Smooth muscle cell (in vitro differentiated cells): Measurements from ENCODE around the gene CPVL. TPM values are rescaled to one million over a fixed set of nuclear protein-coding genes. Genes with fewer than 3 reads are reported as not detected.

Source experiments
- DNase-seq: peaks from one replicate; lab custom pipeline; 2025; ENCODE audit not compliant: unreplicated experiment; lab: John Stamatoyannopoulos, UW
- H2AFZ ChIP-seq: fragments of 200-600 bp; sonication (generic); 2 replicates; pipeline ENCODE4 v1.6.0; 2016; ENCODE audit warnings: antibody characterized with exemption, low read depth, mild to moderate bottlenecking
- H3F3A ChIP-seq: fragments of 200-600 bp; sonication (generic); 2 replicates; pipeline ENCODE4 v1.6.0; 2017; ENCODE audit warnings: antibody characterized with exemption, low read depth
- H3K27ac ChIP-seq: fragments of 200-600 bp; sonication (generic); 2 replicates; pipeline ENCODE4 v1.5.1; 2016; ENCODE audit warnings: low read depth, mild to moderate bottlenecking
- H3K27me3 ChIP-seq: fragments of 200-600 bp; sonication (generic); 2 replicates; pipeline ENCODE4 v1.6.1; 2016; ENCODE audit warnings: low read depth, mild to moderate bottlenecking
- H3K36me3 ChIP-seq: fragments of 200-600 bp; sonication (generic); 2 replicates; pipeline ENCODE4 v1.5.1; 2016; ENCODE audit warnings: low read depth
- H3K4me1 ChIP-seq: fragments of 200-600 bp; sonication (generic); 2 replicates; pipeline ENCODE4 v1.5.1; 2016; ENCODE audit warnings: low read depth
- H3K4me2 ChIP-seq: fragments of 200-600 bp; sonication (generic); 2 replicates; pipeline ENCODE4 v1.6.0; 2016; ENCODE audit warnings: mild to moderate bottlenecking
- H3K4me3 ChIP-seq: fragments of 200-600 bp; sonication (generic); 2 replicates; pipeline ENCODE4 v1.5.1; 2016; ENCODE audit warnings: mild to moderate bottlenecking
- H3K79me2 ChIP-seq: fragments of 200-600 bp; sonication (generic); 2 replicates; pipeline ENCODE4 v1.6.0; 2016; ENCODE audit warnings: low read depth, mild to moderate bottlenecking
- H3K9ac ChIP-seq: fragments of 200-600 bp; sonication (generic); 2 replicates; pipeline ENCODE4 v1.6.0; 2016; ENCODE audit warnings: low read depth
- H3K9me3 ChIP-seq: fragments of 200-600 bp; sonication (generic); replicated peaks from 2 replicates; pipeline ENCODE4 v1.5.1; 2016; ENCODE audit warnings: low read depth
- H4K20me1 ChIP-seq: fragments of 200-600 bp; sonication (generic); 2 replicates; pipeline ENCODE4 v1.6.0; 2016; ENCODE audit warnings: low read depth
- WGBS: methylation state at CpG from one replicate; pipeline ENCODE4 v1.1.7; 2016; ENCODE audit warnings: low lambda C conversion rate; 5-methylcytosine and 5-hydroxymethylcytosine counted together
- polyA plus RNA-seq: library from polyadenylated mRNA; unstranded; fragments of >200 nt; fragmentation: Nextera tagmentation; extraction: Ambion mirVana; gene quantifications from 2 replicates; pipeline ENCODE4 v1.2.1, GENCODE V29; 2016
- total RNA-seq: library from RNA; depleted of rRNA; stranded (reverse); fragments of >200 nt; gene quantifications from 2 replicates; pipeline ENCODE4 v1.2.3, GENCODE V29; 2014
- TF ChIP-seq, protein P1 (sequence below): fragments of 200-600 bp; sonication (generic); IDR thresholded peaks from 2 replicates; pipeline ENCODE4 v1.5.1; 2017; ENCODE audit warnings: borderline replicate concordance, mild to moderate bottlenecking, antibody characterized with exemption; ENCODE audit not compliant: insufficient read depth, poor library complexity, severe bottlenecking

The CPVL gene
- total and polyA plus RNA-seq, 2 experiments from 2014 or later = 7.2 to 29.8 TPM

GRCh38 chr7:28998105-28998504, 148.2 kb downstream of the CPVL start:
- no peaks in the 10 kb centered on the region for H3K36me3 ChIP-seq
- H2AFZ ChIP-seq = peak overlapping the region; percentile 72
- TF ChIP-seq, protein P1, sequence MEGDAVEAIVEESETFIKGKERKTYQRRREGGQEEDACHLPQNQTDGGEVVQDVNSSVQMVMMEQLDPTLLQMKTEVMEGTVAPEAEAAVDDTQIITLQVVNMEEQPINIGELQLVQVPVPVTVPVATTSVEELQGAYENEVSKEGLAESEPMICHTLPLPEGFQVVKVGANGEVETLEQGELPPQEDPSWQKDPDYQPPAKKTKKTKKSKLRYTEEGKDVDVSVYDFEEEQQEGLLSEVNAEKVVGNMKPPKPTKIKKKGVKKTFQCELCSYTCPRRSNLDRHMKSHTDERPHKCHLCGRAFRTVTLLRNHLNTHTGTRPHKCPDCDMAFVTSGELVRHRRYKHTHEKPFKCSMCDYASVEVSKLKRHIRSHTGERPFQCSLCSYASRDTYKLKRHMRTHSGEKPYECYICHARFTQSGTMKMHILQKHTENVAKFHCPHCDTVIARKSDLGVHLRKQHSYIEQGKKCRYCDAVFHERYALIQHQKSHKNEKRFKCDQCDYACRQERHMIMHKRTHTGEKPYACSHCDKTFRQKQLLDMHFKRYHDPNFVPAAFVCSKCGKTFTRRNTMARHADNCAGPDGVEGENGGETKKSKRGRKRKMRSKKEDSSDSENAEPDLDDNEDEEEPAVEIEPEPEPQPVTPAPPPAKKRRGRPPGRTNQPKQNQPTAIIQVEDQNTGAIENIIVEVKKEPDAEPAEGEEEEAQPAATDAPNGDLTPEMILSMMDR = no peak
- no peaks in the 10 kb centered on the region for H3K9me3 ChIP-seq
- H3K4me1 ChIP-seq = peaks cover 25% of the 10 kb centered on the region
- H3K79me2 ChIP-seq = no peaks in the 10 kb centered on the region
- 19% methylated on average over 4 of the region's 4 CpGs for WGBS
- H4K20me1 ChIP-seq = no peaks in the 10 kb centered on the region
- H3K27me3 ChIP-seq = no peaks in the 10 kb centered on the region
- no peak overlapping the region for H3K9ac ChIP-seq
- H3K4me3 ChIP-seq = no peak overlapping the region
- H3K27ac ChIP-seq = no peak overlapping the region
- no peak for DNase-seq
- H3F3A ChIP-seq = no peaks in the 10 kb centered on the region
- peak overlapping the region; percentile 65 for H3K4me2 ChIP-seq

DNA sequence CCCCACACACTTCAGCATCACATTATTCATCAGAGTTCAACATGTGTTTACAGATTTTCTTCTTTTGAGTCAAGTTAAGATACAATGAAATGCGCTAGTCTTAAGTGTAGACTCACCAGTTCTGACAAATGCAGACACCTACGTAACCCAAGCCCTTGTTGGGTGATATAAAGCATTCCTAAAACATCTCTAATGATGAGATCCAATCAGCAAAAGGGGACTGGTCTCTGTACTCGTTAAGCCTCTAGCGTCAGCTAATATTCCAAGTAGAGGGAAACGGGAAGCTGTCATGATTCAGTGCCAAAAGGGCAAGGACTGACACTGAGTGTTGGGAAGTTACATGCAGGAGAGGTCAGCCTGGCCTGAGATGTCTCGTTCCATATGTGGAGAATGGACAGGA, 149.5 kb downstream of the CPVL start:
- H3K79me2 ChIP-seq = no peaks in the 10 kb centered on the region
- no peaks in the 10 kb centered on the region for H3K9me3 ChIP-seq
- TF ChIP-seq, protein P1 = no peak
- no peaks in the 10 kb centered on the region for H3F3A ChIP-seq
- 41% methylated on average over 6 of the region's 6 CpGs for WGBS
- no peak overlapping the region for H3K4me3 ChIP-seq
- H3K27ac ChIP-seq = no peak overlapping the region
- H3K4me1 ChIP-seq = peaks cover 19% of the 10 kb centered on the region
- no peak for DNase-seq
- no peak overlapping the region for H3K4me2 ChIP-seq
- H4K20me1 ChIP-seq = no peaks in the 10 kb centered on the region
- H2AFZ ChIP-seq = no peak overlapping the region
- H3K9ac ChIP-seq = no peak overlapping the region
- H3K36me3 ChIP-seq = no peaks in the 10 kb centered on the region
- H3K27me3 ChIP-seq = no peaks in the 10 kb centered on the region

DNA sequence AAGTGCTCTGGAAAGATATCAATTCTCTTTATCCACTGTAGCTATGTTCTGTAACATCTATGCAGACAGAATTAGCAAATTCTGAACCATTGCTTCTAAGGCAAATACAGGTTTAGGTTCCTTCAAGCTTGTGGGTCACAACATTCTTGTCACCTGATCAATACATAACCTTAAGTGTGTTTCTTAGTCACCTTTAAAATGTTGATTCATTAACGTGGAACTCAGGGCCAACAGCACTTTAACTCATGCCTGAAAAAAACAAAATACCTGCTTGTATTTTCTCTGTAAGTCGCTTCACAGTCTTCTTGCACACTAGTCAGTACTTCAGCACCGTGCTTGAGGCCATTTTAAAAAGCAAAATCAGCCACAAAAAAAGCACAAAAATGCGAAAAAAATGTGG, 153.0 kb downstream of the CPVL start:
- H3F3A ChIP-seq = peaks cover 1% of the 10 kb centered on the region
- TF ChIP-seq, protein P1 = no peak

DNA sequence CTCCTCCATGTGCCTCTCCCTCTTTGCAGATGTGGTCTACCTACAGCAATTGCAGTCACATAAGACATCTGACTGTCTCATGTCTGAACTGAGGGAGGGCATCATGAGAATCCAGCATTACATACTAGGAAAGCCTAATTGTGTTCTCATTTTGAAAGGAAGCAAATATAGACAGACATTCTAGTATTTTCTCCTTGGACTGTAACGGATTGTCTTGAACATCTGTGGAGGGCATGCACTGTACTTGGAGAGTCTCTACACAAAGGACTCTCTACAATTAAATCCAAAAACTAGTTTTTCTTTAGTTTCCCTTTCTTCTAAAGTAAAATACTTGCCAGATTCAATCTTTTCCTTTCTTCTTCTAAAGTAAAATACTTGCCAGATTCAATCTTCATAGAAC, 153.5 kb downstream of the CPVL start:
- Histone ChIP-seq H3K27ac (no peak overlapping the region), H3K36me3 (no peaks in the 10 kb centered on the region), H3K4me3 (no peak overlapping the region), H3K9me3 (no peaks in the 10 kb centered on the region), H4K20me1 (no peaks in the 10 kb centered on the region), H3K4me2 (no peak overlapping the region), H3K9ac (no peak overlapping the region), H3F3A (peaks cover 6% of the 10 kb centered on the region), H3K27me3 (no peaks in the 10 kb centered on the region), H3K79me2 (no peaks in the 10 kb centered on the region), H3K4me1 (peaks cover 5% of the 10 kb centered on the region), H2AFZ (no peak overlapping the region)
- 96% methylated on average over 1 of the region's 1 CpG for WGBS
- TF ChIP-seq, protein P1 = no peak
- no peak for DNase-seq

More for the DNA sequence above, 153.0 kb downstream of the CPVL start:
- no peaks in the 10 kb centered on the region for H3K79me2 ChIP-seq
- no peaks in the 10 kb centered on the region for H3K9me3 ChIP-seq
- peaks cover 11% of the 10 kb centered on the region for H3K4me1 ChIP-seq
- no peaks in the 10 kb centered on the region for H4K20me1 ChIP-seq
- WGBS = 90% methylated on average over 4 of the region's 4 CpGs
- no peak for DNase-seq
- no peak overlapping the region for H3K9ac ChIP-seq
- H3K27me3 ChIP-seq = no peaks in the 10 kb centered on the region
- no peak overlapping the region for H2AFZ ChIP-seq
- H3K36me3 ChIP-seq = no peaks in the 10 kb centered on the region
- H3K27ac ChIP-seq = no peak overlapping the region
- H3K4me2 ChIP-seq = no peak overlapping the region
- no peak overlapping the region for H3K4me3 ChIP-seq
